Measurements from ENCODE around the gene CSTB.

Gene CSTB

GRCh38 chr21:43793243-43793642, 17.1 kb upstream of the CSTB start:
- in situ Hi-C loops (cut with MboI; ENCODE audit: low sequenced_read_pairs), result no loop called here

GRCh38 chr21:43792406-43792805, 16.3 kb upstream of the CSTB start:
- in situ Hi-C loops (cut with MboI; ENCODE audit: low sequenced_read_pairs), result no loop called here

- in situ Hi-C loops (cut with MboI; ENCODE audit: low sequenced_read_pairs), result no loop called here
These were observed 14.0 kb upstream of the CSTB start for GRCh38 chr21:43790010-43790524.

- in situ Hi-C loops (cut with MboI; ENCODE audit: low sequenced_read_pairs), result no loop called here
These were observed 13.3 kb upstream of the CSTB start, which contains the start of gene RRP1 for GRCh38 chr21:43789276-43790009. RRP1 (plus strand) TSS chr21:43789577; CDS start chr21:43789630, 53 bp downstream.

GRCh38 chr21:43786807-43787440, 10.8 kb upstream of the CSTB start:
- in situ Hi-C loops (cut with MboI; ENCODE audit: low sequenced_read_pairs), result no loop called here

GRCh38 chr21:43786300-43786806, 10.2 kb upstream of the CSTB start:
- in situ Hi-C loops (cut with MboI; ENCODE audit: low sequenced_read_pairs), result no loop called here

GRCh38 chr21:43785134-43785533, 9.0 kb upstream of the CSTB start:
- in situ Hi-C loops (cut with MboI; ENCODE audit: low sequenced_read_pairs), result no loop called here

- in situ Hi-C loops (cut with MboI; ENCODE audit: low sequenced_read_pairs), result no loop called here
These were observed 7.1 kb upstream of the CSTB start for GRCh38 chr21:43783098-43783700.

GRCh38 chr21:43782431-43783097, 6.5 kb upstream of the CSTB start:
- in situ Hi-C loops (cut with MboI; ENCODE audit: low sequenced_read_pairs), result no loop called here

- in situ Hi-C loops (cut with MboI; ENCODE audit: low sequenced_read_pairs), result no loop called here
These were observed 5.7 kb upstream of the CSTB start for GRCh38 chr21:43781846-43782245.

- in situ Hi-C loops (cut with MboI; ENCODE audit: low sequenced_read_pairs), result no loop called here
These were observed 3.6 kb upstream of the CSTB start for GRCh38 chr21:43779660-43780059.

GRCh38 chr21:43778469-43779335, 2.6 kb upstream of the CSTB start:
- in situ Hi-C loops (cut with MboI; ENCODE audit: low sequenced_read_pairs), result no loop called here

GRCh38 chr21:43777953-43778352, 1.8 kb upstream of the CSTB start:
- in situ Hi-C loops (cut with MboI; ENCODE audit: low sequenced_read_pairs), result no loop called here

- in situ Hi-C loops (cut with MboI; ENCODE audit: low sequenced_read_pairs), result no loop called here
These were observed 918 bp downstream of the CSTB start for GRCh38 chr21:43775190-43775589.

GRCh38 chr21:43774163-43774562, 1.9 kb downstream of the CSTB start:
- in situ Hi-C loops (cut with MboI; ENCODE audit: low sequenced_read_pairs), result no loop called here

GRCh38 chr21:43772425-43772821, 3.7 kb downstream of the CSTB start:
- in situ Hi-C loops (cut with MboI; ENCODE audit: low sequenced_read_pairs), result no loop called here

- in situ Hi-C loops (cut with MboI; ENCODE audit: low sequenced_read_pairs), result no loop called here
These were observed 4.2 kb downstream of the CSTB start for GRCh38 chr21:43771698-43772424.

- in situ Hi-C loops (cut with MboI; ENCODE audit: low sequenced_read_pairs), result no loop called here
These were observed 4.9 kb downstream of the CSTB start for GRCh38 chr21:43771199-43771675.

GRCh38 chr21:43770066-43770655, 5.9 kb downstream of the CSTB start:
- in situ Hi-C loops (cut with MboI; ENCODE audit: low sequenced_read_pairs), result no loop called here

Measured in hTERT RPE-1 (cell line).